Sigmoid colon (tissue), 7 donors: ENCODE results near the gene MRPL14. TPM values are rescaled to one million over a fixed set of nuclear protein-coding genes. Genes with fewer than 3 reads are reported as not detected.
A peak's percentile ranks its signal among the peaks of the same experiment; 100 is the strongest.

ENCODE experiments used
- DNase-seq: peaks from one replicate; pipeline ENCODE4 v3.0.0-alpha.2; 2019
- H3K27ac ChIP-seq, 4 donors: fragments of 200-600 bp; sonication (generic); one replicate each; pipeline ENCODE4 v1.5.1; 2016 to 2019; ENCODE audit warnings: mild to moderate bottlenecking in 1 of 4
- H3K27me3 ChIP-seq, 3 donors: fragments of 200-600 bp; sonication (generic); one replicate each; pipeline ENCODE4 v1.5.1; 2019; ENCODE audit warnings: mild to moderate bottlenecking in 1 of 3
- H3K36me3 ChIP-seq, 4 donors: fragments of 200-600 bp; sonication (generic); one replicate each; pipeline ENCODE4 v1.5.1; 2016 to 2019
- H3K4me1 ChIP-seq, 4 donors: fragments of 200-600 bp; sonication (generic); one replicate each; pipeline ENCODE4 v1.5.1; 2017 to 2019
- H3K4me3 ChIP-seq, 4 donors: fragments of 200-600 bp; sonication (generic); one replicate each; pipeline ENCODE4 v1.5.1; 2017 to 2019; ENCODE audit warnings: mild to moderate bottlenecking in 2 of 4, moderate library complexity in 1 of 4
- H3K9me3 ChIP-seq, 4 donors: fragments of 200-600 bp in 3 of 4; sonication (generic) in 3 of 4; one replicate each; pipeline versions ENCODE4 v1.5.1 to v1.6.1; 2013 to 2019
- EP300 ChIP-seq, 4 donors: sonication (generic); formaldehyde crosslinking; IDR thresholded peaks; one replicate each; pipeline ENCODE4 v1.6.1; 2017; ENCODE audit warnings: antibody characterized with exemption in 4 of 4
- POLR2A ChIP-seq, 2 donors: fragments of 450-650 bp; IDR thresholded peaks; one replicate each; pipeline ENCODE4 v1.6.1; 2016; ENCODE audit warnings: antibody characterized with exemption in 2 of 2, mild to moderate bottlenecking in 2 of 2, moderate library complexity in 2 of 2
- POLR2AphosphoS5 ChIP-seq, 4 donors: sonication (generic); formaldehyde crosslinking; IDR thresholded peaks; one replicate each; pipeline ENCODE4 v1.6.1; 2017; ENCODE audit warnings: antibody characterized with exemption in 4 of 4
- WGBS, 2 donors: extraction: QIAGEN DNeasy Blood & Tissue Kit; methylation state at CpG; one replicate each; pipeline ENCODE4 v1.1.7; 2013; 5-methylcytosine and 5-hydroxymethylcytosine counted together
- intact Hi-C: fragments of 100-400 bp; cut with DNase I; formaldehyde crosslinking; loops from one replicate; pipeline ENCODE4 v1.15.1; 2023
- polyA plus RNA-seq, 3 donors: library from polyadenylated mRNA; stranded (reverse); fragments of 200-250 nt; gene quantifications; one replicate each; pipeline ENCODE4 v1.2.3, GENCODE V29; 2013
- total RNA-seq, 4 donors: library from RNA; depleted of rRNA; stranded (reverse); fragments of >200 nt; gene quantifications; one replicate each; pipeline ENCODE4 v1.1.0, GENCODE V29; 2016
- TF ChIP-seq, protein P1 (sequence below), 4 experiments: fragments of 450-650 bp in 3 of 4; fragments of 200-600 bp in 1 of 4; IDR thresholded peaks; one replicate each; pipeline ENCODE4 v1.5.1; 2016 to 2019; ENCODE audit warnings: antibody characterized with exemption in 4 of 4, mild to moderate bottlenecking in 3 of 4, moderate library complexity in 2 of 4
- donor health status: healthy with polysubstance abuse.
- donor health status: Bipolar disorder and iron deficiency.
- donor health status: healthy.

MRPL14 gene
- total and polyA plus RNA-seq, 7 donors: 32.4 to 150 (median 55.8) TPM

DNA sequence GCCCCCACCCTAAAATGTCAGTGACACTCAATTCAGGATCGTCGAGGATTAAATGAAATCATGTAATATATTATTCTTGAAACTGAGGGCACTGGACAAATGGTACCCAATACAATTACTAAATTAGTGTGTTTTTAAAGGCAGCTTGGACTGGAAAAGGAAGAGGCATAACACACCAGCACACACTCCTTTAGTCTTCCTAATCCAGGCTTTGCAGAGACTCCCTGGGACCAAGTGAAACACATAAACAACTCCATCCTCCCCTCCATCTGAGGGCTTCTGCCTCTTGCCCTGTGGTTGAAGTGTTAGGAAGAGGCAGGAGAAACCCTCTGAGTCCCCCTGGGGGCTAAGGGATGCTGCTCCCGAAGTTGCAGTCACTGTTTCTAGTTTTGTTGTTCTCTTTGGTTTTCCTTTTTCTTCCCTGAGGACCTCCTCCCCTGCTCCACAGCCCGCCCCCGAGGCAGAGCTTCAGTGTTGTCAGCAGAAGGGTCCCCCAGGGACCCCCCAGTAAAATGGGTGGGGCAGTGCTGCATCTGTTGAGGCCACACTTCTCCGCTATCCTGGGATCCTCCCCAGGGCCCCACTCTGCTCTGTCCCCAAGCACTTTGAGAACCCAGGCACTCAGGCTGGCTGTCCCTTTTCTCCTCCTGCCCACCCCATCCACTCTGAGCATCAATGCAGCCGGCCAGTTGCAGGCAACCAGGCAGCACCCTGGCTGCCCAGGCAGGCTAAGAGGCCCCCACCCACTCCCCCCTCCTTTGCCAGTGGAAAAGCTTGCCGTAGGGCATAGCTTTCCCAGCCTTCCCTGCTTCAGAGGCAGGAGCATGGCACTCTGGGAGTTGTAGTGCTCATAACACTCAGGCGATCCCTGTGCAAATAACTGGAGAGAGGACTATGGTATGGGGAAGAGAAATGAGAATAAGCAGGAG lies 6.0 kb upstream of the MRPL14 start:
- DNase-seq: peak; percentile 80
- H3K27ac ChIP-seq: peak overlapping the region; percentile 21 to 62 (median 37)

DNA sequence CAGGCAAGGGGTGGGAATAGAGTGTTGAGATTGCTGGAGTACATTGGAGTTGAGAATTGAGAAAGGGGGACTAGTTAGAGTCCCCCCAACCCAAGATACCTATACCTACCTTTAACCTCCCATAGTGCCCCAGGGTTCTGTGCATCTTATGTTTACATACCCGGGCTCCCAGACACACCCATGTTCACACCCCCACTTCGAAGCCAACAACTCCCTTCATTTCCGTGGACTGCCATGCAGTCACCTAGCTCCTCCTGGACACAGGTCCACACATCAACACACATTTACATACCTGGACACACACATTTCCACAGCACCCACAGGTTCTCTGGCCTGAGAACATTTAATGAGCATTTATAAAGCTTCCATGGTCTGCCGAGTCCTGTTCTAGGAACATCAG lies 5.2 kb upstream of the MRPL14 start:
- Histone ChIP-seq H3K9me3 (no peaks in the 10 kb centered on the region), H3K4me3 (no peak overlapping the region), H3K36me3 (peaks cover 0 to 29% (median 11%) of the 10 kb centered on the region in 4 donors), H3K27me3 (no peaks in the 10 kb centered on the region), H3K4me1 (peaks cover 0 to 26% (median 19%) of the 10 kb centered on the region in 4 donors), H3K27ac (peak overlapping the region in 1 of 4 donors; percentile 62)
- DNase-seq: no peak
- 20 to 70% methylated on average over 4 of the region's 4 CpGs for WGBS, 2 donors
- intact Hi-C loops: no loop called here
- TF ChIP-seq POLR2AphosphoS5 (IDR thresholded peaks at IDR 0.05): no peak
- TF ChIP-seq EP300 (IDR thresholded peaks at IDR 0.05): no peak
- TF ChIP-seq, protein P1, sequence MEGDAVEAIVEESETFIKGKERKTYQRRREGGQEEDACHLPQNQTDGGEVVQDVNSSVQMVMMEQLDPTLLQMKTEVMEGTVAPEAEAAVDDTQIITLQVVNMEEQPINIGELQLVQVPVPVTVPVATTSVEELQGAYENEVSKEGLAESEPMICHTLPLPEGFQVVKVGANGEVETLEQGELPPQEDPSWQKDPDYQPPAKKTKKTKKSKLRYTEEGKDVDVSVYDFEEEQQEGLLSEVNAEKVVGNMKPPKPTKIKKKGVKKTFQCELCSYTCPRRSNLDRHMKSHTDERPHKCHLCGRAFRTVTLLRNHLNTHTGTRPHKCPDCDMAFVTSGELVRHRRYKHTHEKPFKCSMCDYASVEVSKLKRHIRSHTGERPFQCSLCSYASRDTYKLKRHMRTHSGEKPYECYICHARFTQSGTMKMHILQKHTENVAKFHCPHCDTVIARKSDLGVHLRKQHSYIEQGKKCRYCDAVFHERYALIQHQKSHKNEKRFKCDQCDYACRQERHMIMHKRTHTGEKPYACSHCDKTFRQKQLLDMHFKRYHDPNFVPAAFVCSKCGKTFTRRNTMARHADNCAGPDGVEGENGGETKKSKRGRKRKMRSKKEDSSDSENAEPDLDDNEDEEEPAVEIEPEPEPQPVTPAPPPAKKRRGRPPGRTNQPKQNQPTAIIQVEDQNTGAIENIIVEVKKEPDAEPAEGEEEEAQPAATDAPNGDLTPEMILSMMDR (IDR thresholded peaks at IDR 0.05): no peak
- TF ChIP-seq POLR2A (IDR thresholded peaks at IDR 0.05): no peak

More for the DNA sequence above, 6.0 kb upstream of the MRPL14 start:
- H3K36me3 ChIP-seq: peaks cover 0 to 35% (median 14%) of the 10 kb centered on the region in 4 donors
- intact Hi-C loops: no loop called here
- H3K27me3 ChIP-seq: no peaks in the 10 kb centered on the region
- 24 to 33% methylated on average over 9 of the region's 9 CpGs for WGBS, 2 donors
- peaks cover 0 to 21% (median 17%) of the 10 kb centered on the region in 4 donors for H3K4me1 ChIP-seq
- peak overlapping the region in 1 of 4 donors; percentile 3 for H3K4me3 ChIP-seq
- no peaks in the 10 kb centered on the region for H3K9me3 ChIP-seq
- TF ChIP-seq POLR2A (IDR thresholded peaks at IDR 0.05) (no peak), EP300 (IDR thresholded peaks at IDR 0.05) (no peak), POLR2AphosphoS5 (IDR thresholded peaks at IDR 0.05) (no peak)
- TF ChIP-seq, protein P1 (IDR thresholded peaks at IDR 0.05): no peak

DNA sequence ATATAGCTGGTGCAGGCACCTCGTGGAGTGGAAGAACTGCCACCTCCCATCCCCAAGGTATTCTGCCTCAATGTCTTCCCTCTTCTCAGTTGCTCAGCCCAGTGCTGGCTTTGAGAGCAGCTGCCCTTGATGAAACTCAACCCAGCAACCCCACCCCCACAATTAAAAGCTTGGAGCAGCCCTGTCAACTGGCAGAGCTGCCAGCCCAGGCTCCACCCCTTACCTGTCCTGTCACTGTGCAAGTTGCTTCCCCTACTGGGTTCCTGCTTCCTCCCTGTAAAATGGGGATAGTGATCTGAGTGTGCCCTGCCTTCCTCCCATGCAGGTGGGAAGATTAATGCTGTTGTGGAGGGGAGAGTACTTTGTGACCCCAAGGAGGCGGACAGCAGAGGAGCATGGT lies 4.6 kb upstream of the MRPL14 start:
- H3K36me3 ChIP-seq: peaks cover 0 to 23% (median 8%) of the 10 kb centered on the region in 4 donors
- H3K27ac ChIP-seq: no peak overlapping the region
- peaks cover 0 to 26% (median 19%) of the 10 kb centered on the region in 4 donors for H3K4me1 ChIP-seq
- WGBS, 2 donors: 48 to 79% methylated on average over 2 of the region's 2 CpGs
- intact Hi-C loops: no loop called here
- H3K4me3 ChIP-seq: no peak overlapping the region
- H3K27me3 ChIP-seq: no peaks in the 10 kb centered on the region
- no peaks in the 10 kb centered on the region for H3K9me3 ChIP-seq
- no peak for DNase-seq
- TF ChIP-seq, protein P1 (IDR thresholded peaks at IDR 0.05): no peak
- TF ChIP-seq EP300 (IDR thresholded peaks at IDR 0.05) (no peak), POLR2A (IDR thresholded peaks at IDR 0.05) (no peak), POLR2AphosphoS5 (IDR thresholded peaks at IDR 0.05) (no peak)

DNA sequence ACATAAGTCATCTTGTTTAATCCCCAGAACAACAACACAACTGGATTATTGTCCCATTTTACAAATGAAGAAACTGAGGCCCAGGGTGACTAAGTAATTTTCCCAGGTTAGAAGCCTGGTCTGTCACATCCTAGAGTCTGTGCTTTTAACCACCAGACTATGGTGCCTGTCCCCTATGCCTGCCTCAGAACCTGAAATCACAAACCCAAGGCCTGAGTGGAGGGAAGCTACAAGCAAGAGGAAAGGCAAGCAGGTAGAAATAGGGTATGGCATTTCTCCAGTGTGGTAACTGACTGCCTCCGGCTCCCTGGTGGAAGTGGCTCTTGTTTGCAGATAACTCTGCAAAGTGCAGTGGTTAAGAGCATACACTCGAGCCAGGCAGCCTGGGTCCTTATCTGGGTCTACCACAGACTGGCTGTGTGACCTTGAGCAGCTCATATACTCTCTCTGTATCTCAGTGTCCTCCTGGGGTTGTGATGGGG lies 2.6 kb upstream of the MRPL14 start:
- H3K4me3 ChIP-seq: no peak overlapping the region
- no peak for TF ChIP-seq EP300 (IDR thresholded peaks at IDR 0.05)
- TF ChIP-seq, protein P1 (IDR thresholded peaks at IDR 0.05): no peak
- TF ChIP-seq POLR2AphosphoS5 (IDR thresholded peaks at IDR 0.05): no peak
- TF ChIP-seq POLR2A (IDR thresholded peaks at IDR 0.05): no peak
- no peak overlapping the region for H3K27ac ChIP-seq
- intact Hi-C loops: loop anchor here (5.0 kb wide), 3 partner anchors 92 to 958 kb away; partner anchors contain the start of genes CDC5L, SLC29A1 and SRF
- H3K9me3 ChIP-seq: no peaks in the 10 kb centered on the region
- H3K4me1 ChIP-seq: peaks cover 0 to 44% (median 36%) of the 10 kb centered on the region in 4 donors
- no peak for DNase-seq
- no peaks in the 10 kb centered on the region for H3K27me3 ChIP-seq
- WGBS, 2 donors: 67 to 79% methylated on average over 2 of the region's 2 CpGs
- peaks cover 0 to 5% (median 2%) of the 10 kb centered on the region in 4 donors for H3K36me3 ChIP-seq
